GM18867 (cell line): ENCODE measurements around the gene SPRR5.

ENCODE experiments used
- ATAC-seq: cut with Tn5 transposase; IDR thresholded peaks from one replicate; pipeline ENCODE4 v1.9.1; 2021; ENCODE audit warnings: mild to moderate bottlenecking, moderate library complexity; ENCODE audit not compliant: unreplicated experiment

The SPRR5 gene, protein sequence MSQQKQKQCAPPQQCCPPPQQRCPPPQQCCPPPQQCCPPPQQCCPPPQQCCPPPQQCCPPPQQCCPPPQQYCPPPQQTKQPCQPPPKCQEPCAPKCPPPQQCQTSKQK

DNA sequence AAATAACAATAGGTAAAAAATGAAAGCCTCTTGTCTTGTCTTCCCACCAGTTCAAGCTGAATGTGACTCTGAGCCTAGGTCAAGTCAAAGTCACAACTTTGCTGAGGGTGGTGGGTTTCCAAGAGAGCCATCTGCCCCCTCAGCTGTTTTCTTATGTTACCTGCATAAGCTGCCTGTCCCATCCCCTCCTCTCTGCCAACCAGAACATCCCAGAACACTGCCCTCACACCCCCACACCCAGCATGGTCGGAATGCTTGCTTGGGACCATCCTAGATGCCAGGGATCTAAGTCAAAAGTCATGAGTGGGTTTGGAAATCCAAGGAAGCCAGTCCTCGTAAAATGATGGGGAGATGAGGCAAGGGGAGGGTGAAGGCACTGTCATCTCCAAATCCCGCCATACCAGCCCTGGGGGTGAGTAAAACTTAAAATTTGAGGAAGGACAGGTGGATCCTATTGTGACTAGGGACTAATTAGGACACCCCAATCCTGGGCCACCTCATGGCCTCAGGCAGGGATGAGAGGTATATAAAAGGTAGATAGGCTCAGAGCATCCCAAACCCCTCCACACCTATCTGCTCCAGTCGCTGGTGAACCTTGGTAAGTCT, at the start of gene SPRR5:
SPRR5 (plus strand) TSS at position 556 of the 606 bp plus-strand sequence. CDS start 1,349 bp downstream, outside the sequence.
- no peak for ATAC-seq

DNA sequence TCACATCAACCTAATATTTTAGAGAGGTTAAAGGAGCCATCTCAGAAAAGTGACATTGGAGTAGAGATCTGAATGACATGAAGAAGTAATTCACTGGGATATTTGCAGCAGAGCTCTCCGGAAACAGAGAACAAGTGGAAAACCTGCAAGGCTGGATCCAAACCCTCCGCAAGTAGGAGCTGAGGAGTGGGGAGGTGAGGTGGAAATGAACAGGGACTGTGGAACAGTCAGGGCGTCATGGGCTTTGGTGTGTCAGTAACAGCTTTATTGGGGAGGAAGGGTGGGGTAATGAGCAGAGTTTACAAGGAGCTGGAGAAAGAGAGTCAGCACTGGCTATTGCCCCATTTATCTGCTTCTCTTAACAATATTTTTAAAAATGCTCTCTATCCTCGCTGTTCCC, 48.0 kb upstream of the SPRR5 start:
- no peak for ATAC-seq

DNA sequence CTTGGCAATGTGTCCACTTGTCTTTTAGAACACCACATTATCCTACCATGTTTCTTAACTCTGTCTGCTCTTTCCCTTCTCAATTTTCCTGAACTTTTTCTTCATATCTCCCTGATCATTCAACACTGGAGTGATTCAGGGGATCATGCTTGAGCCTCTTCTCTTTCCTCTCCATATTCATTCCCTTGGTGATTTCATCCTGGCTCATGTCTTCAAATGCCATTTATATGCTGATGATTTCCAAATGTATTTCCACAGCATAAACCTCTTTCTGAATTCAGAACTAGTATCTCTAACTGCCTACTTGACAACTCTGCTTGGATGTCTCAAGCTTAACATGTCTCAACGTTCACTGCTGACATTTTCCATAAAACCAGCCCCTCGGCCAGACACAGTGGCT, 47.1 kb upstream of the SPRR5 start:
- ATAC-seq: no peak

DNA sequence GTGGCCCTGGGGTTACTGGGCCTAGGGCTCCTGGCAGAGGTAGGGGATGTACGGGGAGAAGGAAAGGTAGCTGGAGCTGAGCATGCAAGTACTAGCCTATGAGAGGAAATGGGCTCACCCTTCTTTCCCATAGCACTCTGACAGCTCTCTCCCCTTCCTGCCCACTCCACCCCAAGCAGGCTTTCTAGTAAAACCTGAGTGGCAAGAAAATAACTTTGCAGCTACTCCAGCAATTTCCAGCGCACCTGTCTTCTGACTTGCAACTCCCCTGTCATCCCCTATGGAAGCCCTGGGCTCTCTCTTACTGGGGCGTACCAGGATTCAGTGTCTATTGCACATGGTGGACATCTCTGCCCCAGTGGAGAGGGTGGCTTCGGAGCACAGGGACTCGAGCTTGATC, 45.4 kb upstream of the SPRR5 start:
- ATAC-seq: no peak

DNA sequence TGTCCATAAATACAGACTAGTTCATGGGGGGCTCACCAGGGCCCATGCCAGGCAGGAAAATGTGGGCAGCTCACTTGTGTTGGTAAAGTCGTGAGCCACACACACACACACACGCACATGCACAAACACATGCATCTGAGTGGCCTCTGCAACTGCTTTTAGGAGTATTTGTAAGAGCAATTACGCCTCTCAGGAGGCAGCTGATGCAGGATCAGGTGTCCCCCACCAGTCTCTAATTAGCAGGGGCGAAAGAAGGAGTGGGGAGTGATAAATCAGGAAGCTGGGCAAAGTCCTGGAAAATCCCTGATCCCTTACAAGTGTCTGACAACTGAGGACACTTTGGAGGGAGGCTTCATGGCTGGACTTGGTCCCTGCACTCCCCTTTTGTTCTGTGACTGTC, 44.4 kb upstream of the SPRR5 start:
- ATAC-seq: no peak

DNA sequence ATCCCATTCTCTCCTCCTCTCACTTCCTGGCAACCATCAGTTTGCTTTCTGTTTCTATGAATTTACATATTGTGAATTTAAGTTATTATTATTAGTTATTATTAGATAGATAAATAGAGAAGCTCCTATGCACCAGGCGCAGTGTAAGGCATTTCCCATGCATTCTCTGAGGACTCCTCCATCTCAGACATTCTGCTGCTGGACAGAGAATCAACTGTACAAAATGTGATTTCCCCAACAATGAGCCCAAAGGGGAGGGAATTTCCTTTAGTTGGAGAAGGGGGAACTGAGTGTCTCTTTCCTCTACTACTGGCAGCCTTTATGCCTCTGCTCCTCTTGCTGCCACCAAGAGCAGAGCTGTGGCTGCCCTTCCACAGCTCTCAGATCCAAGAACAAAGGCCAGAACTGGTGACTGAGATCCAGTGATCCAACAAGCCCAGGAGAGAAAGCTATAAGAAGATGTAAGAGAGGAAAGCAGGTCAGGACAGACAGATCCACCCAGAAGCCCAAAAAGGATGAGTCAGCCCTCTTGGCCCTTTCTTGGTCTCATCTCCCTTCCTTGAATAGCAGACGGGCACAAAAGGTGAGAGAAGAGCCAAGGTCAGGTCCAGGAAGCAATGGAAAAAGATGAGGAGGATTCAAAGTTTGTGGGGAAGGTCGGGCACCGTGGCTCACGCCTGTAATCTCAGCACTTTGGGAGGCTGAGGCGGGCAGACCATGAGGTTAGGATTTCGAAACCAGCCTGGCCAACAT, 42.1 kb upstream of the SPRR5 start:
- ATAC-seq: no peak

DNA sequence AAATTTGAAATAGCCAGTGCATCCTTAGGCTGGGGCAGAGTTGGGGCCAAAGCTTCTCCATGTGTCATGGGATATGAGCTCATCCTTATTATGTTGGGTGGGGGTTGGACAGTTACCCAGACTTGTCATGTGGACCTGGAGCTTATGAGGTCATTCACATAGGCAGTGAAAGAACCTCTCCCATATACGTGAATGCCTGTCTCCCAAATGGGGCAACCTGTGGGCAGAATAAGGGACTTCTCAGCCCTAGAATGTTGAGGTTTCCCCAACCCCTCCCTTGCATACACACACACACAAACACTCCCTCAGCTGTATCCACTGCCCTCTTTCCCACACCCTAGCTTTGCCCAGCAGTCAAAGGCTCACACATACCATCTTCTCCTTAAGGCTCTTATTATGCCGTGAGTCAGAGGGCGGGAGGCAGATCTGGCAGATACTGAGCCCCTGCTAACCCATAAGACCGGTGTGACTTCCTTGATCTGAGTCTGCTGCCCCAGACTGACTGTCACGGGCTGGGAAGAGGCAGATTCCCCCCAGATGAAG, 40.9 kb upstream of the SPRR5 start:
- no peak for ATAC-seq

DNA sequence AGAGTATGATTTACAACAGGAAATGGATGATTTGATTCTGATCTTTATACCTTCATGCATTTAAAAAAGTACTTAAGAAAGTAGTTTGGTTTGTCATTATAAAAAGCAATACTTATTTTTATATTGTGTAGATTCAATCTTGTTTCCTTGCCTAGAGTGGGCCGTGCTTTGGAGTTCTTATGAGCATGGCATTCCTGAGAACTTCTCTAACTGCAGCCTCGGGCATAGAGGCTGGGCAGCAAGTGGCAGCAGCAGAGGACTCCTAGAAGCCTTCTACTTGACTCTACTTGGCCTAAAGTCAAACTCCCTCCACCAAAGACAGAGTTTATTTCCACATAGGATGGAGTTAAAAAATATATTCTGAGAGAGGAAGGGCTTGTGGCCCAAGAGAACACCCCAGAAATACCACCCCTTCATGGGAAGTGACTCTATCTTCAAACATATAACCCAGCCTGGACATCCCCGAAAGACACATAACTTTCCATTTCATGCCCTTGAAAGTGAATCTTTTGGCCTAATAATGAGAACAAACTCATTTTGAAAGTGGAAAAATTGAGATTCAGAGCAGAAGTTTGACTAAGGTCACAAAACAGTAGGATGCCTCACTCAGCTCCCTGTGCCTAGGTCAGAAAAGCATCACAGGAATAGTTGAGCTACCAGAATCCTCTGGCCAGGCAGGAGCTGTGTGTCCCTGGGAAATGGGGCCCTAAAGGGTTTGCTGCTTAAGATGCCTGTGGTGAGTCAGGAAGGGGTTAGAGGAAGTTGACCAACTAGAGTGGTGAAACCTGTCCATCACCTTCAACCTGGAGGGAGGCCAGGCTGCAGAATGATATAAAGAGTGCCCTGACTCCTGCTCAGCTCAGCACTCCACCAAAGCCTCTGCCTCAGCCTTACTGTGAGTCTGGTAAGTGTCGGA, 39.1 kb upstream of the SPRR5 start, which contains the start of gene IVL:
IVL (plus strand) TSS at position 861 of the 916 bp plus-strand sequence. CDS start 1,252 bp downstream, outside the sequence.
- no peak for ATAC-seq

DNA sequence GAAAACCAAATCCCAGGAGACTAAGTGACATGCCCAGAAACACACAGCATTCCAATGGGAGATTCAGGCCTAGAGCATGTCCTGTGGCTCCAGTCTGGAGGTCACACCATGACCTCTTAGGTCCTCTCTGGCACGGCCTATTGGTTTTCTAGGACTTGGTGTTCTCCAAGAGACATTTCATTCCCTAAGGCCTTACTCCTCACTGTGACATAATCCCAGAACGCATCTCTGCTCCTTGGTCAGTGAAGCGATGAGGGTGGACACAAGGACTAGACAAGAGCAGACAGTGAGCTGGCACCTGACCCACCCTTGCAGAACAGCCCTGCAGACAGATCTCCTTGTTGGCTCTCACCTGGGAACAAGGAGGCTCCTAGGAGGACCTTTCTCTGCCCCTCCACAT, 37.8 kb upstream of the SPRR5 start:
- ATAC-seq: no peak

DNA sequence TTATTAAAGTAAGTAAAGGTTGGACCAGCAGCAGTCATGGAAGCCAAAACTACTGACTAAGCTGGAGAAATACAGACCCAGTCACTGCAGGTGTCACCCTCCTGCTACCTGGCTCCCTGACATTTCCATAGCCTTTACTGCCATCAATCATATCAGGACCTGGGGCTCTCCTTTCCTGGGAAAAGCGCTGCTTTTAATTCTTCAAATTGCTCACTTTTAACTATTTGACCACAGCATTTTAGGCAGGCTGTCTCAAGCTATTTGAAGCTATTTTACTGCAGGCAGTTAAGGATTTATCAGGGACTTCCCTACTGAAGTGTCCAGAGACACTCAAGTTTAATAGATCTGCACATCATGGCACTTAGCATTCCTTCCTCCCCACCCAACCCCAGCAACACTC, 34.5 kb upstream of the SPRR5 start:
- no peak for ATAC-seq

DNA sequence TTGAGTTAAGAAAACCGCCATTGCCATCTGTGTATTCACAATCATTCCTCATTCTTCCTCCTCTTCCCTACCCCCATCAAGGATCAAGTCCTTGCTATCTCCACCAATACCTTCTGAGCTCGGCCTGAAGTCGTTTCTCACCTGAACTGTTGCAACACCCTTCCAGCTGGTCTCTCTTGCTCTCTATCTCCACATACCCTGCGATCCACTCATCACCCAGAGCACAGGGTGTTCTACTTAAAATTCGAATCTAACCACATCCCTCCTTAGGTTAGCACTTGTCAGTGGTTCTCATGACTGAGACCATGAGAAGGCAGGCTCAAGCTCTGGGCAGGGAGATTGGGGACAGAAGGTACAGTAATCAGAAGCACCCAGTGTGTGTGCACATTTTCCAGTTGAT, 34.1 kb upstream of the SPRR5 start:
- no peak for ATAC-seq

DNA sequence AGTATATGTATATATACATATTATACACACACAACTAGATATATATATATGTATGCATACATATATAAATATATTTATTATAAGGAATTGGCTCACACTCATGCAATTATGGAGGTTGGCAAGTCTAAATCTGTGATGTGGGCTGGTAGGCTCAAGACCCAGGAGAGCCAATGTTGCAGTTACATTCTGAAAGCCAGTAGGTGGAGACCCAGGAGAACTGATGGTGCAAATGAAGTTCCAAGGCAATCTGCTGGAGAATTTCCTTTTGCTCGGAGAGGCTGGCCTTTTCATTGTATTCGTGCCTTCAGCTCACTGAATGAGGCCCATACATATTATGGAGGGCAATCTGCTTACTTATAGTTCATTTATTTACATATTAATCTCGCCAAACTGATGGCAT, 29.2 kb upstream of the SPRR5 start:
- no peak for ATAC-seq

DNA sequence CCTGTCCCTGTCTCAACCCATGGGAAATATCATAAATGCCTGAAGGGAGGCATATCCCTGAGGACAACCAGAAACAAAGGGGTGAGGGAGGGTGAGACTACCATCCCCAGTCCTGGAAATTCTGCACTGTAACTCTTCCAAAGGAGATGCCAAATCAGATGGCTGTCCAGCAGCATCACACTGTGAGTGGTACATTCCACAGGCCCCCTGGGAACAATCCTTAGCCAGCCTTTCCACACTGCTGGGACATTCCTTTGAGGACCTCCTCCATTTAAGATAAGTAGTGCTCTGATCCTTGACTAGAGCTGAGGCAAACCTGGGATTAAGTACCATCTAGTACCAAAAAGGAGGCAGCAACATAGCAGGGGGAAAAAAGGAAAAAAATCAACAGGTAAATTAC, 27.9 kb upstream of the SPRR5 start:
- ATAC-seq: no peak

DNA sequence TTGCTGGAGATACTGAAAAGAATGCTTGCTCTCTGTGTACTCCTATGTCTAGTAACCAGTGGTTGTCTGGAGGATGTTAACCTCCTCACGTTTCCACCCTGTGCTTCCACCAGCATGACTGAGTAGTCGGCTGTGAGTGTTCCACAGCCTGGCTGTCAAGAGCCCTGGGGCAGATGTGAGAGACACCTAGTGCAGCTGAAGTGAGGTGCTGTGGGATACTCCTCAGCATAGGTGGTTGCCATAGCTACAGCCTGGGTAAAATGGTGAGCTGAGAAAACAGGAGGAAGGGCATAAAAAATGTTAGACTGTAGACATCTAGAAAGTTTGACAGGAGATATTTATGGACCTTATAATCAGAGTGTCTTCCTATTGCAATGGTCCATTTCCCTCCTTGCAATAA, 22.8 kb upstream of the SPRR5 start:
- ATAC-seq: peak; percentile 42

DNA sequence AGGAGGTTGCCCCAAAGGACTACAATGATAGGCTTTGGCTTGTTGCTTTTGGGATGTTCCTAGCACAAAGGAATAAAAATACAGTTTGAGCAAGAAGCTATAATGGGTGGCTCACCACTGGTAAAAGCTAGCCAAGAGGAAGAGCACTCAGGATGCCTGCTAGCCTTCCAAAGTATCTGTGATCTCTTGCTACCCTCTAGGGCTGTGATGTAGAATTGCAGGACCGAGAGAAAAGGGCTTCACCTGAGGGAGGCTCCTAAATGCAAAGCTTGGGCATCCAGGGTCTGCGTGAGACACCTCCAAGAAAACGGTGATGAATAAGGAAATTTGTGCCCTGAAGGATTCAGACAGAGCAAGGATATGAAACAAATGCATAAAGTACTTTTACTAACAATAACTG, 20.9 kb upstream of the SPRR5 start:
- ATAC-seq: peak; percentile 68

DNA sequence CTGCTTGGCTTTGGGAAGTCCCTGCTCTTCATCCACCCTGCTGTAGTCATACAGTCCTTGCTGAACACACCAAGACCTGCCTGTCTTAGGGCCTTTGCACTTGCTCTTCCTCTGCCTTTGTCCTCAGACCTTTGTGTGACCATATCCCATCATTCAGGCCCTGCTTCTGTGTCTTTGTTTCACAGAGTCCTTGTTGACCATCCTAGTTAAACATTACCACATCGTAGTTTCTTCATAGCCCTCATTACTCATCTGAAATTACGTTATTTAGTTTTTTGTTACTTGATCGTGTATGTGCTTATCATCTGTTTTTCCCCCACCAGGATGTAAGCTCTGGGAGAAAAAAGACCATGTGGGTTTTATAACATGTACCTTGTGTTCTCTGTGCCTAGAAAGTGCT, 18.3 kb upstream of the SPRR5 start:
- no peak for ATAC-seq

DNA sequence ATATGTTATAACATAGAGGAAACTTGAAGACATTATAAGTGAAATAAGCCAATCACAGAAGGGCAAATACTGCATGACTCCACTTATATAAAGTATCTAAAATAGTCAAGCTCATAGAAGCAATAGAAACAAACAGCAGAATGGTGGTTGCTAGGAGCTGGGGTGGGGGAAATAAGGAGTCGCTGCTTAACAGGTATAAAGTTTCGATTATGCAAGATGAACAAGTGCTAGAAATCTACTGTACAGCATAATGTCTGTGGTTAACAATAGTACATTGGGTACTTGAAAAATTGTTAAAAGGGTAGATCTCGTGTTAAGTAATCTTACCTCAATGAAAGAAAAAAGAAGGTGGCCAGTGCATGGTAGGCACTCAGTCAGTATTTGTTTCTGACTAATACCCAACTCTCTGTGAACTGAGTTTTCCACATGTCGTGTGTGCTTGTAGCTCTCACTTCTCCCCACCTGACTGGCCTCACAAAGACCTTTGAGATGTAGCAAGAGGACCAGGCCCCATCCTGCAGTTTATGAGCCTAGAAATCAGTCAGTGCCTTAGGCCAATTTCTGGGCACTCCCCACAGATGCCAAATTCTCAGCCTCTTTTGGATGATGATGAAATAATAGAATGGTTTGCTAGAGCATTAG, 14.7 kb upstream of the SPRR5 start:
- no peak for ATAC-seq

DNA sequence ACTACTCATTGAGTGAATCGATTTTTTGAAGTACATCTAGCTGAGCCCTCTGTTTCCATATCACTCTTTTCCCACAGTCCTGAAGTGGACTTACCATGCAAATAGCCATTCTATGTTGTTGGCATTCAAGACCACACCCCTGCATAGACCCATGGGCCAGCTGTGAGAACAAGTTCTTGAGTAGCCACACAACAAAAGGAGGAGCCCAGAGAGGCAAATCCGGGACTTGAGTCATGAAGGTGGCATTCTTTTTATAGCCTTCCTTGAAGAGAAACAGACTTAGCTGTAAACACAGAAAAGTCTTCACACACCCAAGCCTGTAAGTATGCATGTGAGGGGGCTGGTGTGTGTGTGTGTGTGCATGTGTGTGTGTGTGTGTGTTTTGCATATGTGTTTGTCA, 13.8 kb upstream of the SPRR5 start:
- ATAC-seq: no peak

DNA sequence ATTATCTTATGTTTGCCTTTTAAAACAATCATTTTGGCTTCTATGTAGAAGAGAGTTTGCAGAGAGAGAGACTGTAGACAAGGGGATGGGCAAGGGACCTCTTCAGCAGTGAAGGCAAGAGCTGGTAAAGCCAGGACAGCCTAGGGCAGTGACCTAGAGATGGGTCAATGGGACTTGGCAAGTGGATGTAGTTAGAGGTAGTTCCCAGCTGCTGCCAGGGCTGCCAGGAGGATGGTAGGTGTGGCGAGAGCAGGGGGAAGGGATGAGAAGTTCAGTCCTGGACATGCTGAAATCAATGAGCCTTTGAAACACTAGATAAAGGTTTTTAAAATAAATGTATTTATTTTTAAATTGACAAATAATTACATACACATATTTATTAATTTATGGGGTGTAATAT, 6.4 kb upstream of the SPRR5 start:
- ATAC-seq: no peak

DNA sequence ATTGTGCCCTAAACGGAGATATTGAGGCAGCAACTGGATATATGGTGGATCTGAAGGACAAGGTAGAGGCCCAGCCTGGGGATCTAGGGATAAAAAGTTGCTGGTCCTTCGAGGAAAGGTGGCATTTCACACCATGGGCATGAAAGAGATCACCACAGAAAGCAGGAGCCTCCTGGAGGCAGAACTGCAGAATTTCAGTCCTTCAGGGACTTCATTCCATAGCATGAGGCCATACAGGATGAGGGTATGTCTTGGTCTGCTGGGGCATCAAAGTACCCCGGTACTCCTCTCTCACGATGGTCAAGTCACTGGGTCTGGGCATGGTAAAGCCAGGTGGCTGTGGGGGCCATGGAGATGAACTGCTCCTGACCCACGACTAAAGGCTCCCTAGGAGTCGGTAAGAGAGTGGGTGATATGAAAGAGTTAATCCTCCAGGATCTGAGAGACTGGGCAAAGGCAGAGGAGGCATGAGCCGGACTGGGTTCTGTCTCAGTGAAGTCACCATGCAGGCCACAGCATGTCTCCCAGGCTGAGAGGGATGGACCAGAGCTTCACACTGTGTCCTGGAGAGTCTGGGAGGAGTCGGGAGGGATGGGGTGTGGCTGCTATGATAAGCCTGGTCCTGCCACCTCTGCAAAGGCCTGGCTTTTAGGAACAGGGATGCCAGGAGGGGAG, 5.8 kb upstream of the SPRR5 start:
- no peak for ATAC-seq
